HEK293 (cell line): Measurements from ENCODE around the gene ZNF687.

Source experiments
- CTCF ChIA-PET: fragments of 350-600 bp; formaldehyde crosslinking; extraction: SDS; loops from one replicate; lab custom pipeline; 2021; ENCODE audit warnings: antibody characterized with exemption; lab: Yijun Ruan, JAX
- POLR2A ChIA-PET: fragments of 300-600 bp; formaldehyde crosslinking; extraction: SDS; loops from one replicate; lab custom pipeline; 2020; ENCODE audit warnings: antibody characterized with exemption, inconsistent platforms; lab: Yijun Ruan, JAX
- H3K27ac ChIP-seq: fragments of 200-500 bp; sonication (Bioruptor generic); 2 replicates; pipeline ENCODE4 v1.5.1; 2014; ENCODE audit warnings: low read depth, low read length, control low read depth, inconsistent platforms; ENCODE audit errors: extremely low read depth
- H3K36me3 ChIP-seq, 2 experiments: fragments of 200-500 bp in 1 of 2; sonication (Bioruptor generic) in 1 of 2; 1 replicate in 1 of 2; 2 replicates in 1 of 2; pipeline ENCODE4 v1.5.1; 2014 to 2017; ENCODE audit warnings: inconsistent platforms in 2 of 2, low read length in 2 of 2; ENCODE audit not compliant: control insufficient read depth in 2 of 2, insufficient read depth in 1 of 2
- H3K4me1 ChIP-seq: fragments of 200-500 bp; sonication (Bioruptor generic); 2 replicates; pipeline ENCODE4 v1.5.1; 2014; ENCODE audit warnings: mild to moderate bottlenecking, low read length, inconsistent platforms; ENCODE audit not compliant: control insufficient read depth, insufficient read depth
- H3K4me3 ChIP-seq: 2 replicates; pipeline ENCODE4 v1.5.1; 2011; ENCODE audit warnings: low read depth, mild to moderate bottlenecking, control low read depth, low read length, moderate library complexity
- H3K9me3 ChIP-seq: fragments of 200-500 bp; sonication (Bioruptor generic); 2 replicates; pipeline ENCODE4 v1.5.1; 2014; ENCODE audit warnings: low read depth, low read length, inconsistent platforms; ENCODE audit not compliant: control insufficient read depth, insufficient read depth
- GLI4 ChIP-seq: fragments of 450-650 bp; formaldehyde crosslinking; IDR thresholded peaks from 2 replicates; pipeline ENCODE4 v1.5.1; 2016; ENCODE audit warnings: missing biosample characterization, missing genetic modification characterization
- IKZF3 ChIP-seq: fragments of 450-650 bp; IDR thresholded peaks from 2 replicates; pipeline ENCODE4 v1.5.0; 2018; ENCODE audit warnings: missing biosample characterization, mild to moderate bottlenecking, missing genetic modification characterization, moderate library complexity
- KLF10 ChIP-seq: fragments of 450-650 bp; IDR thresholded peaks from 2 replicates; pipeline ENCODE4 v1.5.1; 2018; ENCODE audit warnings: missing biosample characterization, mild to moderate bottlenecking, missing genetic modification characterization
- KLF8 ChIP-seq: fragments of 450-650 bp; formaldehyde crosslinking; IDR thresholded peaks from 2 replicates; pipeline ENCODE4 v1.5.1; 2016; ENCODE audit warnings: missing biosample characterization, missing genetic modification characterization
- KLF9 ChIP-seq: fragments of 450-650 bp; formaldehyde crosslinking; IDR thresholded peaks from 2 replicates; pipeline ENCODE4 v1.5.1; 2016; ENCODE audit warnings: missing biosample characterization, missing genetic modification characterization, low read depth
- PRDM10 ChIP-seq: fragments of 450-650 bp; formaldehyde crosslinking; IDR thresholded peaks from 2 replicates; pipeline ENCODE4 v1.5.1; 2016; ENCODE audit warnings: missing biosample characterization, missing genetic modification characterization
- REPIN1 ChIP-seq: fragments of 450-650 bp; formaldehyde crosslinking; IDR thresholded peaks from 2 replicates; pipeline ENCODE4 v1.5.1; 2017; ENCODE audit warnings: missing biosample characterization, missing genetic modification characterization, low read depth
- WT1 ChIP-seq: fragments of 450-650 bp; formaldehyde crosslinking; IDR thresholded peaks from 2 replicates; pipeline ENCODE4 v1.5.1; 2016; ENCODE audit warnings: missing biosample characterization, missing genetic modification characterization
- ZBTB1 ChIP-seq: fragments of 450-650 bp; formaldehyde crosslinking; IDR thresholded peaks from 2 replicates; pipeline ENCODE4 v1.5.1; 2016; ENCODE audit warnings: missing biosample characterization, missing genetic modification characterization
- ZFP3 ChIP-seq: fragments of 450-650 bp; formaldehyde crosslinking; IDR thresholded peaks from 2 replicates; pipeline ENCODE4 v1.5.1; 2016; ENCODE audit warnings: low read depth, missing biosample characterization, missing genetic modification characterization
- ZNF10 ChIP-seq: fragments of 450-650 bp; formaldehyde crosslinking; IDR thresholded peaks from 2 replicates; pipeline ENCODE4 v1.5.1; 2017; ENCODE audit warnings: missing biosample characterization, missing genetic modification characterization
- ZNF112 ChIP-seq: fragments of 450-650 bp; formaldehyde crosslinking; IDR thresholded peaks from 2 replicates; pipeline ENCODE4 v1.5.0; 2017; ENCODE audit warnings: missing biosample characterization, missing genetic modification characterization
- ZNF184 ChIP-seq: fragments of 450-650 bp; IDR thresholded peaks from 2 replicates; pipeline ENCODE4 v1.5.1; 2018; ENCODE audit warnings: missing biosample characterization, mild to moderate bottlenecking, missing genetic modification characterization
- ZNF223 ChIP-seq: fragments of 450-650 bp; formaldehyde crosslinking; IDR thresholded peaks from 2 replicates; pipeline ENCODE4 v1.5.1; 2016; ENCODE audit warnings: missing biosample characterization, missing genetic modification characterization
- ZNF23 ChIP-seq: fragments of 450-650 bp; formaldehyde crosslinking; IDR thresholded peaks from 2 replicates; pipeline ENCODE4 v1.5.1; 2016; ENCODE audit warnings: missing biosample characterization, missing genetic modification characterization, borderline replicate concordance
- ZNF341 ChIP-seq: fragments of 450-650 bp; formaldehyde crosslinking; IDR thresholded peaks from 2 replicates; pipeline ENCODE4; 2016; ENCODE audit warnings: low read depth, missing biosample characterization, missing genetic modification characterization
- ZNF394 ChIP-seq: fragments of 450-650 bp; formaldehyde crosslinking; IDR thresholded peaks from 2 replicates; pipeline ENCODE4 v1.5.1; 2016; ENCODE audit warnings: missing biosample characterization, missing genetic modification characterization, mild to moderate bottlenecking, moderate library complexity, borderline replicate concordance
- ZNF433 ChIP-seq: fragments of 450-650 bp; formaldehyde crosslinking; IDR thresholded peaks from 2 replicates; pipeline ENCODE4 v1.5.1; 2016; ENCODE audit warnings: missing biosample characterization, missing genetic modification characterization, low read depth
- ZNF510 ChIP-seq: fragments of 450-650 bp; formaldehyde crosslinking; IDR thresholded peaks from 2 replicates; pipeline ENCODE4 v1.5.1; 2018; ENCODE audit warnings: mild to moderate bottlenecking, missing genetic modification characterization, missing biosample characterization; ENCODE audit not compliant: insufficient replicate concordance
- ZNF529 ChIP-seq: fragments of 450-650 bp; formaldehyde crosslinking; IDR thresholded peaks from 2 replicates; pipeline ENCODE4 v1.5.1; 2017; ENCODE audit warnings: missing genetic modification characterization, missing biosample characterization; ENCODE audit not compliant: insufficient replicate concordance
- ZNF548 ChIP-seq: fragments of 450-650 bp; formaldehyde crosslinking; IDR thresholded peaks from 2 replicates; pipeline ENCODE4 v1.5.1; 2016; ENCODE audit warnings: missing biosample characterization, missing genetic modification characterization
- ZNF555 ChIP-seq: fragments of 450-650 bp; formaldehyde crosslinking; conservative IDR thresholded peaks from 2 replicates; pipeline ENCODE4 v1.5.1; 2017; ENCODE audit warnings: missing biosample characterization, mild to moderate bottlenecking, missing genetic modification characterization, inconsistent platforms
- ZNF560 ChIP-seq: fragments of 450-650 bp; formaldehyde crosslinking; IDR thresholded peaks from 2 replicates; pipeline ENCODE4 v1.5.1; 2017; ENCODE audit warnings: missing biosample characterization, missing genetic modification characterization, borderline replicate concordance
- ZNF600 ChIP-seq: fragments of 450-650 bp; formaldehyde crosslinking; IDR thresholded peaks from 2 replicates; pipeline ENCODE4 v1.5.1; 2016; ENCODE audit warnings: missing biosample characterization, missing genetic modification characterization
- ZNF677 ChIP-seq: fragments of 450-650 bp; IDR thresholded peaks from 2 replicates; pipeline ENCODE4 v1.5.0; 2018; ENCODE audit warnings: missing biosample characterization, mild to moderate bottlenecking, missing genetic modification characterization, moderate library complexity
- ZNF843 ChIP-seq: fragments of 450-650 bp; formaldehyde crosslinking; IDR thresholded peaks from 2 replicates; pipeline ENCODE4 v1.5.1; 2016; ENCODE audit warnings: missing biosample characterization, missing genetic modification characterization
- ZSCAN23 ChIP-seq: fragments of 450-650 bp; formaldehyde crosslinking; IDR thresholded peaks from 2 replicates; pipeline ENCODE4 v1.5.1; 2016; ENCODE audit warnings: missing biosample characterization, missing genetic modification characterization
- ZXDB ChIP-seq: fragments of 450-650 bp; formaldehyde crosslinking; IDR thresholded peaks from 2 replicates; pipeline ENCODE4 v1.5.1; 2016; ENCODE audit warnings: missing biosample characterization, missing genetic modification characterization
- TF ChIP-seq, protein P1 (sequence below): fragments of 450-650 bp; formaldehyde crosslinking; IDR thresholded peaks from 2 replicates; pipeline ENCODE4 v1.5.1; 2017; ENCODE audit warnings: missing biosample characterization, missing genetic modification characterization
- TF ChIP-seq, protein P2 (sequence below): fragments of 450-650 bp; formaldehyde crosslinking; IDR thresholded peaks from 2 replicates; pipeline ENCODE4 v1.5.1; 2017; ENCODE audit warnings: missing biosample characterization, missing genetic modification characterization

ZNF687 gene

GRCh38 chr1:151325646-151326429, 43.7 kb downstream of the ZNF687 start:
- ChIA-PET POLR2A (interaction anchor here (1.2 to 7.8 kb wide), 6 partner anchors 9 to 44 kb away, joined by 3 to 56 read pairs (median 14); partner anchors contain the start of gene ZNF687), CTCF (interaction anchor here (0.7 to 7.4 kb wide), 5 partner anchors 14 to 209 kb away, joined by 3 to 63 read pairs (median 20); no protein-coding TSS in a partner anchor)
- Histone ChIP-seq H3K4me1 (peaks cover 3% of the 10 kb centered on the region; the same call in 1 of the 2 replicates), H3K36me3 (peaks cover 4 to 43% of the 10 kb centered on the region in 2 experiments)
- TF ChIP-seq, protein P1, sequence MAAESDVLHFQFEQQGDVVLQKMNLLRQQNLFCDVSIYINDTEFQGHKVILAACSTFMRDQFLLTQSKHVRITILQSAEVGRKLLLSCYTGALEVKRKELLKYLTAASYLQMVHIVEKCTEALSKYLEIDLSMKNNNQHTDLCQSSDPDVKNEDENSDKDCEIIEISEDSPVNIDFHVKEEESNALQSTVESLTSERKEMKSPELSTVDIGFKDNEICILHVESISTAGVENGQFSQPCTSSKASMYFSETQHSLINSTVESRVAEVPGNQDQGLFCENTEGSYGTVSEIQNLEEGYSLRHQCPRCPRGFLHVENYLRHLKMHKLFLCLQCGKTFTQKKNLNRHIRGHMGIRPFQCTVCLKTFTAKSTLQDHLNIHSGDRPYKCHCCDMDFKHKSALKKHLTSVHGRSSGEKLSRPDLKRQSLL = no peak
- TF ChIP-seq ZXDB (tag by site-specific recombination) = no peak
- peak; percentile 50; the same call in 1 of the 2 replicates for TF ChIP-seq PRDM10 (tag by site-specific recombination)
- TF ChIP-seq ZNF223 (tag by site-specific recombination) = no peak
- TF ChIP-seq ZNF677 = peak; percentile 70
- TF ChIP-seq ZNF341 (tag by site-specific recombination) = no peak
- TF ChIP-seq ZNF529 (tag by site-specific recombination) = no peak
- no peak for TF ChIP-seq ZNF10
- TF ChIP-seq ZSCAN23 = no peak
- no peak for TF ChIP-seq ZNF843 (tag by site-specific recombination)
- TF ChIP-seq GLI4 = no peak
- no peak for TF ChIP-seq ZNF555 (tag by site-specific recombination)
- TF ChIP-seq ZNF184 (tag by site-specific recombination) = no peak
- TF ChIP-seq WT1 (tag by site-specific recombination) = no peak
- no peak for TF ChIP-seq ZNF560 (tag by site-specific recombination)
- TF ChIP-seq ZNF510 (tag by site-specific recombination) = no peak
- no peak for TF ChIP-seq REPIN1 (tag by site-specific recombination)
- peak; percentile 77 for TF ChIP-seq ZNF600 (tag by site-specific recombination)
- no peak for TF ChIP-seq KLF10 (tag by site-specific recombination)
- TF ChIP-seq, protein P2, sequence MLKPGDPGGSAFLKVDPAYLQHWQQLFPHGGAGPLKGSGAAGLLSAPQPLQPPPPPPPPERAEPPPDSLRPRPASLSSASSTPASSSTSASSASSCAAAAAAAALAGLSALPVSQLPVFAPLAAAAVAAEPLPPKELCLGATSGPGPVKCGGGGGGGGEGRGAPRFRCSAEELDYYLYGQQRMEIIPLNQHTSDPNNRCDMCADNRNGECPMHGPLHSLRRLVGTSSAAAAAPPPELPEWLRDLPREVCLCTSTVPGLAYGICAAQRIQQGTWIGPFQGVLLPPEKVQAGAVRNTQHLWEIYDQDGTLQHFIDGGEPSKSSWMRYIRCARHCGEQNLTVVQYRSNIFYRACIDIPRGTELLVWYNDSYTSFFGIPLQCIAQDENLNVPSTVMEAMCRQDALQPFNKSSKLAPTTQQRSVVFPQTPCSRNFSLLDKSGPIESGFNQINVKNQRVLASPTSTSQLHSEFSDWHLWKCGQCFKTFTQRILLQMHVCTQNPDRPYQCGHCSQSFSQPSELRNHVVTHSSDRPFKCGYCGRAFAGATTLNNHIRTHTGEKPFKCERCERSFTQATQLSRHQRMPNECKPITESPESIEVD (tag by site-specific recombination) = no peak
- TF ChIP-seq KLF8 (tag by site-specific recombination) = no peak
- TF ChIP-seq ZBTB1 (tag by site-specific recombination) = no peak
- no peak for TF ChIP-seq ZNF23
- peak; percentile 46; the same call in 1 of the 2 replicates for TF ChIP-seq ZNF394 (tag by site-specific recombination)
- no peak for TF ChIP-seq ZNF548 (tag by site-specific recombination)
- no peak for TF ChIP-seq ZNF433 (tag by site-specific recombination)
- no peak for TF ChIP-seq IKZF3 (tag by site-specific recombination)
- no peak for TF ChIP-seq ZFP3 (tag by site-specific recombination)
- no peak for TF ChIP-seq KLF9 (tag by site-specific recombination)
- no peak for TF ChIP-seq ZNF112 (tag by site-specific recombination)
- TF ChIP-seq, all 188 proteins: peak for 4
- Histone ChIP-seq H3K9me3 (no peaks in the 10 kb centered on the region), H3K4me3 (peak overlapping the region; percentile 83), H3K27ac (0 out of 2 replicates have a peak overlapping the region, but pooled peaks have one; percentile 9)
